Thyroid gland (tissue), 4 donors: ENCODE results near the gene QKI. TPM values are rescaled to one million over a fixed set of nuclear protein-coding genes. Genes with fewer than 3 reads are reported as not detected.
"Not testable (repeated sequence)": the region's sequence is repeated elsewhere in the genome, so short reads cannot be mapped to it uniquely, and the experiment has no call there.

Experiments
- DNase-seq, 2 donors: peaks; one replicate each; pipeline ENCODE4 v3.0.0-alpha.2; 2019
- H3K27ac ChIP-seq, 3 donors: fragments of 200-600 bp; sonication (generic); 1 replicate in 2 of 3; 2 replicates in 1 of 3; pipeline ENCODE4 v1.5.1; 2016 to 2019; ENCODE audit warnings: mild to moderate bottlenecking in 1 of 3, moderate library complexity in 1 of 3
- H3K27me3 ChIP-seq: fragments of 200-600 bp; sonication (generic); one replicate; pipeline ENCODE4 v1.5.1; 2019
- H3K36me3 ChIP-seq, 2 donors: fragments of 200-600 bp; sonication (generic); one replicate each; pipeline ENCODE4 v1.5.1; 2016 to 2019
- H3K4me1 ChIP-seq, 2 donors: fragments of 200-600 bp; sonication (generic); one replicate each; pipeline ENCODE4 v1.5.1; 2017 to 2019
- H3K4me3 ChIP-seq, 3 donors: fragments of 200-600 bp; sonication (generic); replicated peaks in 1 of 3; 1 replicate in 2 of 3; 2 replicates in 1 of 3; pipeline ENCODE4 v1.5.1; 2016; ENCODE audit warnings: mild to moderate bottlenecking in 1 of 3
- H3K9me3 ChIP-seq: fragments of 200-600 bp; sonication (generic); one replicate; pipeline ENCODE4 v1.5.1; 2017
- POLR2A ChIP-seq, 2 donors: fragments of 450-650 bp; IDR thresholded peaks; one replicate each; pipeline ENCODE4 v1.6.1; 2017; ENCODE audit warnings: antibody characterized with exemption in 2 of 2, mild to moderate bottlenecking in 2 of 2, moderate library complexity in 1 of 2
- WGBS, 2 donors: methylation state at CpG; one replicate each; pipeline ENCODE4 v1.1.5; 2017; 5-methylcytosine and 5-hydroxymethylcytosine counted together
- intact Hi-C: fragments of 100-400 bp; cut with DNase I; formaldehyde crosslinking; loops from one replicate; pipeline ENCODE4 v1.15.1; 2023
- total RNA-seq, 4 donors: library from RNA; depleted of rRNA; stranded (reverse); fragments of >200 nt; gene quantifications; one replicate each; pipeline ENCODE4 v1.2.3, GENCODE V29; 2016
- TF ChIP-seq, protein P1 (sequence below), 6 experiments: fragments of 200-600 bp in 3 of 6; fragments of 450-650 bp in 3 of 6; sonication (generic) in 3 of 6; IDR thresholded peaks; one replicate each; pipeline ENCODE4 v1.5.1; 2016 to 2019; ENCODE audit warnings: antibody characterized with exemption in 6 of 6, mild to moderate bottlenecking in 2 of 6, inconsistent platforms in 1 of 6, moderate library complexity in 1 of 6

QKI gene
- total RNA-seq, 4 donors from 2014 or later, result 90.3 to 134 (median 101) TPM

DNA sequence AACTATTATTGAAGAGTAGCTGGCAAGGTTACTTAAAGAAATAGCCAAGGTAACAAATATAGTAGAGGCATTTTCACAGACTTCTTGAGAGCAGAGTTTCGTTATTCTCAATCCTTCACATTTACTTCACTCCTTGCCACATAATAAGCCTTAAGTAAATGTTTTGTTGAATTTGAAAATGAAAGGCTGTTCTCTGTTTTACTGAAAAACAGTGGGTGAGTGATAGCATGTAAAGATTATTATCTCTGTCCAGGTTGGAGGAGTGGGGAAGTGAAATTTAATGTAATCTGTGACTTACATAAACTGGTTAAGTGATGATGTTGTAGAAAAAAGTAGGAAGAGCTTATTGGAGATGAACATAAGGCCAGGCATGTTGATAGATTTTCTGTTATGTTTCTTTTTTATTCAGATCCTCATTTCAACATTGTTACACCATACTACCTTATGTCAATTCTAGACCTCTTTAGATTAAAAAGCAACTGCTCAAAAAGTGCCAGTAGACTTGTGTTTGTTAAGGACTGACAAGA, 55.0 kb downstream of the QKI start:
- Histone ChIP-seq H3K9me3 (no peaks in the 10 kb centered on the region), H3K27me3 (no peaks in the 10 kb centered on the region), H3K4me3 (no peak overlapping the region), H3K36me3 (no peaks in the 10 kb centered on the region), H3K4me1 (peaks cover 0 to 3% of the 10 kb centered on the region in 2 donors), H3K27ac (no peak overlapping the region)
- intact Hi-C loops, result no loop called here
- WGBS, 2 donors, result 94 to 100% methylated on average over 1 of the region's 1 CpG
- no peak for DNase-seq
- TF ChIP-seq, protein P1, sequence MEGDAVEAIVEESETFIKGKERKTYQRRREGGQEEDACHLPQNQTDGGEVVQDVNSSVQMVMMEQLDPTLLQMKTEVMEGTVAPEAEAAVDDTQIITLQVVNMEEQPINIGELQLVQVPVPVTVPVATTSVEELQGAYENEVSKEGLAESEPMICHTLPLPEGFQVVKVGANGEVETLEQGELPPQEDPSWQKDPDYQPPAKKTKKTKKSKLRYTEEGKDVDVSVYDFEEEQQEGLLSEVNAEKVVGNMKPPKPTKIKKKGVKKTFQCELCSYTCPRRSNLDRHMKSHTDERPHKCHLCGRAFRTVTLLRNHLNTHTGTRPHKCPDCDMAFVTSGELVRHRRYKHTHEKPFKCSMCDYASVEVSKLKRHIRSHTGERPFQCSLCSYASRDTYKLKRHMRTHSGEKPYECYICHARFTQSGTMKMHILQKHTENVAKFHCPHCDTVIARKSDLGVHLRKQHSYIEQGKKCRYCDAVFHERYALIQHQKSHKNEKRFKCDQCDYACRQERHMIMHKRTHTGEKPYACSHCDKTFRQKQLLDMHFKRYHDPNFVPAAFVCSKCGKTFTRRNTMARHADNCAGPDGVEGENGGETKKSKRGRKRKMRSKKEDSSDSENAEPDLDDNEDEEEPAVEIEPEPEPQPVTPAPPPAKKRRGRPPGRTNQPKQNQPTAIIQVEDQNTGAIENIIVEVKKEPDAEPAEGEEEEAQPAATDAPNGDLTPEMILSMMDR (IDR thresholded peaks at IDR 0.05), result no peak
- TF ChIP-seq POLR2A (IDR thresholded peaks at IDR 0.05), result no peak

DNA sequence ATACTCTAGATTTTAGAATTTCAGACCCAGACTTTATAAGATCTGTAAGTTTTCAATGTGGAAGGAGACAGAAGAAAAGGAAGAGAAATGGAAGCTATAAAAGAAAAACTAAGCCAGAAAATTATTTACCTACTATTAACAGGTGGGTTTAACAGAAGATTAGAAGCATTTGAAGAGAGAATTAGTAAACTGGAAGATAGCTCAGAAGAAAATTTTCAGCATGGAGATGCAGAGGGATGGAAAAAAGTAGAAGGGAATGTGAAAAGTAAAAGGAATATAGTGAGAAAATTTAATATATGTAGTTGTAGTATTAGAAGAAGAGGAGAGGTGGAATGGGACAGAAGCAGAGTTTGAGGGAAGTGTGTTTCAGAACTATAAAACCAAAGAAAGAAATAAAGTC, 56.1 kb downstream of the QKI start:
- DNase-seq, result no peak
- Histone ChIP-seq H3K36me3 (no peaks in the 10 kb centered on the region), H3K9me3 (no peaks in the 10 kb centered on the region), H3K27me3 (no peaks in the 10 kb centered on the region), H3K4me1 (peaks cover 0 to 3% of the 10 kb centered on the region in 2 donors), H3K4me3 (no peak overlapping the region), H3K27ac (no peak overlapping the region)
- intact Hi-C loops, result no loop called here
- TF ChIP-seq POLR2A (IDR thresholded peaks at IDR 0.05), result no peak
- TF ChIP-seq, protein P1 (IDR thresholded peaks at IDR 0.05), result no peak

DNA sequence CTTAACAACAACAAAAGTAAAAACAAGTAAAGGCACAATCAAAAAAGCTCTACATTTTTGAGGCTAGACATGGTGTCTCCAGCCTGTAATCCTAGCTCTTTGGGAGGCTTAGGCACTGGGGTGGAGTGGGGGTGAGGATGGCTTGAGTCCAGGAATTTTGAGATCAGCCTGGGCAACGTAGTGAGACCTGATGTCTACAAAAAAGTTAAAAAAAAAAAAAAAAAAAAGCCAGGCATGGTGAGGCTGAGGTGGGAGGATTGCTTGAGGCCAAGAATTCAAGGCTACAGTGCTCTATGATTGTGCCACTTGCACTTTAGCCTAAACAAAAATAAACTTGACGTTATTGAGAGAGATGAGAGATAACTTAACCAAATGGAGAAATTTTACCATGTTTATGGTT, 60.1 kb downstream of the QKI start:
- TF ChIP-seq, protein P1 (IDR thresholded peaks at IDR 0.05), result no peak
- TF ChIP-seq POLR2A (IDR thresholded peaks at IDR 0.05), result no peak
- intact Hi-C loops, result no loop called here
- H3K4me1 ChIP-seq, result peaks cover 0 to 3% of the 10 kb centered on the region in 2 donors
- no peak for DNase-seq
- no peak overlapping the region for H3K27ac ChIP-seq
- 86 to 89% methylated on average over 2 of the region's 2 CpGs for WGBS, 2 donors
- H3K27me3 ChIP-seq, result no peaks in the 10 kb centered on the region
- no peaks in the 10 kb centered on the region for H3K9me3 ChIP-seq
- no peak overlapping the region for H3K4me3 ChIP-seq
- H3K36me3 ChIP-seq, result peaks cover 2 to 6% of the 10 kb centered on the region in 2 donors

DNA sequence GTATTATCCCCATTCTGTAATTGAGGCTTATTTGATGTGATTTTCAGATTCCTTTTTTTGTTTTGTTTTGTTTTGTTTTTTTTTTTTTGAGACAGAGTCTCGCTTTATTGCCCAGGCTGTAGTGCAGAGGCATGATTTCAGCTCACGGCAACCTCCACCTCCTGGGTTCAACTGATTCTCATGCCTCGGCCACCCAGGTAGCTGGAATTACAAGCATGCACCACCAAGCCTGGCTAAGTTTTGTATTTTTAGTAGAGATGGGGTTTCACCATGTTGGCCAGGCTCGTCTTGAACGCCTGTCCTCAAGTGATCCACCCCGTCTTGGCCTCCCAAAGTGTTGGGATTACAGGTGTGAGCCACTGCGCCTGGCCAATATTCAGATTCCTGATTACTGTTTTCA, 62.4 kb downstream of the QKI start:
- H3K4me3 ChIP-seq, H3K27ac ChIP-seq, H3K27me3 ChIP-seq, H3K9me3 ChIP-seq, DNase-seq, H3K4me1 ChIP-seq, intact Hi-C loops, H3K36me3 ChIP-seq: not testable (repeated sequence)
- 94 to 97% methylated on average over 7 of the region's 7 CpGs for WGBS, 2 donors

DNA sequence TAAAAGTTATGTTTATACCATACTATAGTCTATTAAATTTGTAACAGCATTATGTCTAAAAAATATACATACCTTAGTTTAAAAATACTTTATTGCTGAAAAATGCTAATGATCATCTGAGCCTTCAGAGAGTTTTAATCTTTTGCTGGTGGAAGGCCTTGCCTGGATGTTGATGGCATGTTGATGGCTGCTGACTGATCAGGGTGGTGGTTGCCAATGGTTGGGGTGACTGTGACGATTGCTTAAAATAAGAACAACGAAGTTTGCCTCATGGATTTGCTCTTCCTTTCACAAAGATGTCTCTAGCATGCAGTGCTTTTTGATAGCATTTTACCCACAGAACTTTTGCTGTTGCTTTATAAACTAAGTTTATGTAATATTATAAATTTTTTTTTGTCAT, 68.6 kb downstream of the QKI start:
- intact Hi-C loops, result no loop called here
- Histone ChIP-seq H3K4me1 (peaks cover 0 to 2% of the 10 kb centered on the region in 2 donors), H3K9me3 (no peaks in the 10 kb centered on the region), H3K27me3 (no peaks in the 10 kb centered on the region), H3K4me3 (no peak overlapping the region), H3K36me3 (peaks cover 2 to 6% of the 10 kb centered on the region in 2 donors), H3K27ac (no peak overlapping the region)
- TF ChIP-seq, protein P1 (IDR thresholded peaks at IDR 0.05), result no peak
- TF ChIP-seq POLR2A (IDR thresholded peaks at IDR 0.05), result no peak
- 91 to 93% methylated on average over 2 of the region's 2 CpGs for WGBS, 2 donors
- DNase-seq, result no peak
